Measurements from ENCODE around the gene KIAA1217. TPM values are rescaled to one million over a fixed set of nuclear protein-coding genes. Genes with fewer than 3 reads are reported as not detected.

The KIAA1217 gene
- total and polyA plus RNA-seq, 2 of the 8 experiments (the other 6 are each of a cell fraction or from before 2014, with no cell fraction given): 4.5 to 15.6 TPM

DNA sequence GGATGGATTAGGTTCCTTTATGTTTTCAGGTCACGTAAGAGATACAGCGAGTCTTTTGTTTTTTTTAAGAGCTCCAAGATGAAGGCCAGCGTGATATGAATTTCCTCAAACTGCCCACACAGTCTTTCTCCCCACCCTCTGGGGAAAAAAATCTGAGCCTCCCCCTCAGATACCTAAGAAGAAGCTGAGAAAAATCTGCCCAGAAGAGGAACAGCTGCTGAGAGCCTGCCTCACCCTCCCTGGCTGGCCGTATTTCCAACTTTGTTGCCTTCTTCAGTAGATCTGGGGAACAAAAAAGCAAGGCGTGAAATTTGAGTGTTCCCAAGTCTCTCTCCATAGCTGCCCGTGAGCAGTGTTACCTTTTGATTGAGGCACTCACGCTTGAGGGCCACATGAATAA lies 208.1 kb downstream of the KIAA1217 start (continued):
- no peak for TF ChIP-seq GABPA (IDR thresholded peaks at IDR 0.05; ENCODE audit: borderline replicate concordance, insufficient read depth, low read length)
- TF ChIP-seq, protein P1, sequence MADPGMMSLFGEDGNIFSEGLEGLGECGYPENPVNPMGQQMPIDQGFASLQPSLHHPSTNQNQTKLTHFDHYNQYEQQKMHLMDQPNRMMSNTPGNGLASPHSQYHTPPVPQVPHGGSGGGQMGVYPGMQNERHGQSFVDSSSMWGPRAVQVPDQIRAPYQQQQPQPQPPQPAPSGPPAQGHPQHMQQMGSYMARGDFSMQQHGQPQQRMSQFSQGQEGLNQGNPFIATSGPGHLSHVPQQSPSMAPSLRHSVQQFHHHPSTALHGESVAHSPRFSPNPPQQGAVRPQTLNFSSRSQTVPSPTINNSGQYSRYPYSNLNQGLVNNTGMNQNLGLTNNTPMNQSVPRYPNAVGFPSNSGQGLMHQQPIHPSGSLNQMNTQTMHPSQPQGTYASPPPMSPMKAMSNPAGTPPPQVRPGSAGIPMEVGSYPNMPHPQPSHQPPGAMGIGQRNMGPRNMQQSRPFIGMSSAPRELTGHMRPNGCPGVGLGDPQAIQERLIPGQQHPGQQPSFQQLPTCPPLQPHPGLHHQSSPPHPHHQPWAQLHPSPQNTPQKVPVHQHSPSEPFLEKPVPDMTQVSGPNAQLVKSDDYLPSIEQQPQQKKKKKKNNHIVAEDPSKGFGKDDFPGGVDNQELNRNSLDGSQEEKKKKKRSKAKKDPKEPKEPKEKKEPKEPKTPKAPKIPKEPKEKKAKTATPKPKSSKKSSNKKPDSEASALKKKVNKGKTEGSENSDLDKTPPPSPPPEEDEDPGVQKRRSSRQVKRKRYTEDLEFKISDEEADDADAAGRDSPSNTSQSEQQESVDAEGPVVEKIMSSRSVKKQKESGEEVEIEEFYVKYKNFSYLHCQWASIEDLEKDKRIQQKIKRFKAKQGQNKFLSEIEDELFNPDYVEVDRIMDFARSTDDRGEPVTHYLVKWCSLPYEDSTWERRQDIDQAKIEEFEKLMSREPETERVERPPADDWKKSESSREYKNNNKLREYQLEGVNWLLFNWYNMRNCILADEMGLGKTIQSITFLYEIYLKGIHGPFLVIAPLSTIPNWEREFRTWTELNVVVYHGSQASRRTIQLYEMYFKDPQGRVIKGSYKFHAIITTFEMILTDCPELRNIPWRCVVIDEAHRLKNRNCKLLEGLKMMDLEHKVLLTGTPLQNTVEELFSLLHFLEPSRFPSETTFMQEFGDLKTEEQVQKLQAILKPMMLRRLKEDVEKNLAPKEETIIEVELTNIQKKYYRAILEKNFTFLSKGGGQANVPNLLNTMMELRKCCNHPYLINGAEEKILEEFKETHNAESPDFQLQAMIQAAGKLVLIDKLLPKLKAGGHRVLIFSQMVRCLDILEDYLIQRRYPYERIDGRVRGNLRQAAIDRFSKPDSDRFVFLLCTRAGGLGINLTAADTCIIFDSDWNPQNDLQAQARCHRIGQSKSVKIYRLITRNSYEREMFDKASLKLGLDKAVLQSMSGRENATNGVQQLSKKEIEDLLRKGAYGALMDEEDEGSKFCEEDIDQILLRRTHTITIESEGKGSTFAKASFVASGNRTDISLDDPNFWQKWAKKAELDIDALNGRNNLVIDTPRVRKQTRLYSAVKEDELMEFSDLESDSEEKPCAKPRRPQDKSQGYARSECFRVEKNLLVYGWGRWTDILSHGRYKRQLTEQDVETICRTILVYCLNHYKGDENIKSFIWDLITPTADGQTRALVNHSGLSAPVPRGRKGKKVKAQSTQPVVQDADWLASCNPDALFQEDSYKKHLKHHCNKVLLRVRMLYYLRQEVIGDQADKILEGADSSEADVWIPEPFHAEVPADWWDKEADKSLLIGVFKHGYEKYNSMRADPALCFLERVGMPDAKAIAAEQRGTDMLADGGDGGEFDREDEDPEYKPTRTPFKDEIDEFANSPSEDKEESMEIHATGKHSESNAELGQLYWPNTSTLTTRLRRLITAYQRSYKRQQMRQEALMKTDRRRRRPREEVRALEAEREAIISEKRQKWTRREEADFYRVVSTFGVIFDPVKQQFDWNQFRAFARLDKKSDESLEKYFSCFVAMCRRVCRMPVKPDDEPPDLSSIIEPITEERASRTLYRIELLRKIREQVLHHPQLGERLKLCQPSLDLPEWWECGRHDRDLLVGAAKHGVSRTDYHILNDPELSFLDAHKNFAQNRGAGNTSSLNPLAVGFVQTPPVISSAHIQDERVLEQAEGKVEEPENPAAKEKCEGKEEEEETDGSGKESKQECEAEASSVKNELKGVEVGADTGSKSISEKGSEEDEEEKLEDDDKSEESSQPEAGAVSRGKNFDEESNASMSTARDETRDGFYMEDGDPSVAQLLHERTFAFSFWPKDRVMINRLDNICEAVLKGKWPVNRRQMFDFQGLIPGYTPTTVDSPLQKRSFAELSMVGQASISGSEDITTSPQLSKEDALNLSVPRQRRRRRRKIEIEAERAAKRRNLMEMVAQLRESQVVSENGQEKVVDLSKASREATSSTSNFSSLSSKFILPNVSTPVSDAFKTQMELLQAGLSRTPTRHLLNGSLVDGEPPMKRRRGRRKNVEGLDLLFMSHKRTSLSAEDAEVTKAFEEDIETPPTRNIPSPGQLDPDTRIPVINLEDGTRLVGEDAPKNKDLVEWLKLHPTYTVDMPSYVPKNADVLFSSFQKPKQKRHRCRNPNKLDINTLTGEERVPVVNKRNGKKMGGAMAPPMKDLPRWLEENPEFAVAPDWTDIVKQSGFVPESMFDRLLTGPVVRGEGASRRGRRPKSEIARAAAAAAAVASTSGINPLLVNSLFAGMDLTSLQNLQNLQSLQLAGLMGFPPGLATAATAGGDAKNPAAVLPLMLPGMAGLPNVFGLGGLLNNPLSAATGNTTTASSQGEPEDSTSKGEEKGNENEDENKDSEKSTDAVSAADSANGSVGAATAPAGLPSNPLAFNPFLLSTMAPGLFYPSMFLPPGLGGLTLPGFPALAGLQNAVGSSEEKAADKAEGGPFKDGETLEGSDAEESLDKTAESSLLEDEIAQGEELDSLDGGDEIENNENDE (IDR thresholded peaks at IDR 0.05; ENCODE audit: insufficient replicate concordance, low read length): no peak

Measured in H1 (cell line).